Stimulated activated naive CD8-positive, alpha-beta T cell treated with anti-CD3 and anti-CD28 coated beads, Interleukin-15, Interleukin-2, amounts not matched to agents 100 ng/mL and 50 ng/mL, for 24 hours (primary cell): ENCODE results near the gene FER.
"Not testable (repeated sequence)": the region's sequence is repeated elsewhere in the genome, so short reads cannot be mapped to it uniquely, and the experiment has no call there.

Experiments used
- H3K27ac Mint-ChIP-seq: one replicate; pipeline ENCODE4 v1.8.0; 2021; ENCODE audit warnings: mild to moderate bottlenecking, mixed read lengths
- H3K27me3 Mint-ChIP-seq: one replicate; pipeline ENCODE4 v1.8.0; 2021; ENCODE audit warnings: mixed read lengths
- H3K36me3 Mint-ChIP-seq: one replicate; pipeline ENCODE4 v1.8.0; 2021; ENCODE audit warnings: low read depth, mixed read lengths
- H3K4me1 Mint-ChIP-seq: one replicate; pipeline ENCODE4 v1.8.0; 2021; ENCODE audit warnings: low read depth, mixed read lengths
- H3K4me3 Mint-ChIP-seq: one replicate; pipeline ENCODE4 v1.8.0; 2021; ENCODE audit warnings: mild to moderate bottlenecking, mixed read lengths
- H3K9me3 Mint-ChIP-seq: one replicate; pipeline ENCODE4 v1.8.0; 2021; ENCODE audit warnings: mixed read lengths

FER gene

DNA sequence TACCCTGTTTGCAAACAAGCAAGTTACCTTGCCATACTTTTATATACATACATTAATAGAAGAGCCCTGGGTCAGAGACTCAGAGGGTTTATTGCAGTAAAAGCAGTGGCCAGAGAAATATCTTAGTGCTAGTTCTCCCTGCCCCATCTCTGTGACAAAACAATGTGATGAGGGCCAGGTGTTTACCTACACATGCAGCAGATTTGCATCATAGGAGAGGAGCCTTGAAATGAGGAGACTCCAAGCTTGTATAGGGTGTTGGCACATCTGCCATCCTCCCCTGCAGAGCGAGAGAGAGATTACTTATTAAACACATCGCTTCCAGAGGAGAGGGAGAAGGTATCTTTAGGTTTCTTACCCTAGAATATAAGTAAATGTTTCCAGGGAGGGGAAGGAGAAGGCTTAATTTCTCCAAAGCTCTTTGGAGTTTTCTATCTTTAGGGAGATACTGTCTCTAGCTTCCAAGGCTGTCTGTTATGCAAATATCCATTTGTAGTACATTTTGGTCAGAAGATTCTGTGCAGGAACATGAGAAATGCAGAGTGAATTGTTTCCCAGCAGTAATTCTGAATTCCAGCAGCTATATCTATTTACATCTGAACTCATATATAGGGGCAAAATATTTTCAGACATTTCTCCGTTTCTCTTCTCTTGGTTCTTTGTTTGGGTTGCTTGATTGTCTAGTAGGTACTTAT is 15.7 kb downstream of the FER start:
- Mint-ChIP-seq H3K4me3 (no peak overlapping the region), H3K9me3 (no peaks in the 10 kb centered on the region), H3K4me1 (peaks cover 24% of the 10 kb centered on the region), H3K36me3 (no peaks in the 10 kb centered on the region), H3K27me3 (no peaks in the 10 kb centered on the region), H3K27ac (no peak overlapping the region)

DNA sequence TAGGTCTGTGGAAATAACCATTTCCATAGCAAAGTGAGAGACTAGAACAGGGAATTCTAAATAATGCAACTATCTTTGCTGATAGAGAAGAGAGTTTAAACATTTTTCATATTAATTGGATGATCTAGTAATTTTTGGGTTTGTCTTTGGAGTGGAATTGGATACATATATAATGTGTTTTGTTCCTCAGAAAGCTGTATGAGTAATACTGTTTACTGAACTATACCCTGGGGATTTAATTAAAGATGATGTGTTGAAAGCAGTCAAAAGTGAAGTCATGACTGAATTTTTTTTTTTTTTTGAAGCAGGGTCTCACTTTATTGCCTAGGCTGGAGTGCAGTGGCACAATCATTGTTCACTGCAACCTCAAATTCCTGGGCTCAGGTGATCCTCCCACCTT is 17.9 kb downstream of the FER start:
- H3K4me1 Mint-ChIP-seq = peaks cover 21% of the 10 kb centered on the region
- no peaks in the 10 kb centered on the region for H3K9me3 Mint-ChIP-seq

DNA sequence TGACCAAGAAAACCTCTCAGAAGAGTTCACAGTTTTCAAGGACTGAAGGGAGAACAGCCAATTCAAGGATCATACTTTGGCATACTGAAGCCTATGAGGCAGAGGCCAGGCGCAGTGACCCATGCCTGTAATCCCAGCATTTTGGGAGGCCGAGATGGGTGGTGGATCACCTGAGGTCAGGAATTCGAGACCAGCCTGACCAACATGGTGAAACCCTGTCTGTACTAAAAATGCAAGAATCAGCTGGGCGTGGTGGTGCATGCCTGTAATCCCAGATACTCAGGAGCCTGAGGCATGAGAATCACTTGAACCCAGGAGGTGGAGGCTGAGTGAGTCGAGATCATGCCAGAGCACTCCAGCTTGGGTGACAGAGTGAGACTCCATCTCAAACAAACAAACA is 19.2 kb downstream of the FER start:
- H3K4me1 Mint-ChIP-seq = peaks cover 19% of the 10 kb centered on the region
- not testable (repeated sequence) for H3K9me3 Mint-ChIP-seq, H3K27me3 Mint-ChIP-seq, H3K36me3 Mint-ChIP-seq, H3K4me3 Mint-ChIP-seq, H3K27ac Mint-ChIP-seq

More for the DNA sequence above, 17.9 kb downstream of the FER start:
- Mint-ChIP-seq H3K27ac (no peak overlapping the region), H3K4me3 (no peak overlapping the region), H3K27me3 (no peaks in the 10 kb centered on the region), H3K36me3 (no peaks in the 10 kb centered on the region)

DNA sequence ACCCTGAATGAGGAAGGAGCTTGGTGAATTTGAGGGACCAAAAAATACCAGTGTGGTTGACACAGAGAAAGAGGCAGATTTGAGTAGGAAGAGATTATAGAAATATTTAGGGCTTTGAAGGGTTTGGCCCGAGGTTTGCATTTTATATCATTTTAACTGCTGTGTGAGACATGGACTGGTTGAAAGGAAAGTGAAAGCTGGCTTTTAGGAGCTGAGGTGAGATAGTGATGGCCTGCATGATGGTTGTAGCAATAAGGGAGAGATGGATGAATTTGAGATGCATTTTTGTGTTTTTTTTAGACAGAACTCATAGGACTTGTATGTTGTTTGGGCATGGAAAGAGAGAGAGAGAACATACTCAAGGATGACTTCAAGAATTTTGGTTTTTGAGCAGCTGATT is 21.7 kb downstream of the FER start:
- H3K4me3 Mint-ChIP-seq = no peak overlapping the region
- H3K27ac Mint-ChIP-seq = no peak overlapping the region
- H3K27me3 Mint-ChIP-seq = no peaks in the 10 kb centered on the region
- peaks cover 10% of the 10 kb centered on the region for H3K4me1 Mint-ChIP-seq
- H3K9me3 Mint-ChIP-seq = peaks cover 5% of the 10 kb centered on the region
- peaks cover 6% of the 10 kb centered on the region for H3K36me3 Mint-ChIP-seq

DNA sequence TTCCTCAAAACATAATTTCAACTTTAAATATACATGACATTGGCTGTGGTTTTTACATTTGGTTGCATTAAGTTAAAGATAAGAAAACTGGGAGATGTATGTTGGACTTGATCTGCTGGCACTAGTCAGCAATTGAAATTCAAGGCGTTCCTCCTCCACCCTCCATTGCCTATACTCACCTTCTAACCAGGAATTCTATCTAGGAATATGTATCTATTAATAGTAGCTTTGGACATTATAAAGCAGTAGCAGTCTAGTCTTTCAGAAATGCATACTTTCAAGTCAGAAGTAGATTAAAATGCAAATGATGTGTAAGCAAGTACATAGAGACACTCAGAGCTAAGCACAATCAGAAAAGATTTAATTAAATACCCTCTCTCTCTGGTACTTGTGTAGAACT is 24.9 kb downstream of the FER start:
- Mint-ChIP-seq H3K27me3 (no peaks in the 10 kb centered on the region), H3K4me3 (no peak overlapping the region), H3K36me3 (peaks cover 17% of the 10 kb centered on the region), H3K27ac (no peak overlapping the region), H3K9me3 (peaks cover 8% of the 10 kb centered on the region), H3K4me1 (peaks cover 6% of the 10 kb centered on the region)

DNA sequence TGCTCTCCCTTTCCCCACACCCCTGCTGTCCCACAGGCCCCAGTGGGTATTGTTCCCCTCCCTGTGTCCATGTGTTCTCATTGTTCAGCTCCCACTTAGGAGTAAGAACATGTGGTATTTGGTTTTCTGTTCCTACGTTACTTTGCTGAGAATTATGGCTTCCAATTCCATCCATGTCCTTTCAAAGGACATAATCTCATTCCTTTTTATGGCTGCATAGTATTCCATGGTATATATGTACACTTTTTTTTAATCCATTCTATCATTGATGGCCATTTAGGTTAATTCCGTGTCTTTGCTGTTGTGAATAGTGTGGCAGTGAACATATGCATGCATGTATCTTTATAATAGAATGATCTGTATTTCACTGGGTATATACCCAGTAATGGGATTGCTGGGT is 25.6 kb downstream of the FER start:
- Mint-ChIP-seq H3K27me3 (no peaks in the 10 kb centered on the region), H3K4me1 (peaks cover 6% of the 10 kb centered on the region), H3K4me3 (no peak overlapping the region), H3K36me3 (peaks cover 22% of the 10 kb centered on the region), H3K27ac (no peak overlapping the region), H3K9me3 (peaks cover 11% of the 10 kb centered on the region)

DNA sequence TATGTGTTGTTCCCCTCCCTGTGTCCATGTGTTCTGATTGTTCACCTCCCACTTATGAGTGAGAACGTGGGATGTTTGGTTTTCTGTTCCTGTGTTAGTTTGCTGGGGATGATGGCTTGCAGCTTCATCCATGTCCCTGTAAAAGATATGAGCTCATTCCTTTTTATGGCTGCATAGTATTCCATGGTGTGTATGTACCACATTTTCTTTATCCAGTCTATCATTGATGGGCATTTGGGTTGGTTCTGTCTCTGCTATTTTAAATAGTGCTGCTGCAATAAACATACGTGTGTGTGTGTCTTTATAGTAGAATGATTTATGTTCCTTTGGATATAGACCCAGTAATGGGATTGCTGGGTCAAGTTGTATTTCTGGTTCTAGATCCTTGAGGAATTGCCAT is 26.4 kb downstream of the FER start:
- H3K36me3 Mint-ChIP-seq = peaks cover 29% of the 10 kb centered on the region
- peaks cover 11% of the 10 kb centered on the region for H3K9me3 Mint-ChIP-seq
- not testable (repeated sequence) for H3K4me1 Mint-ChIP-seq, H3K27ac Mint-ChIP-seq, H3K4me3 Mint-ChIP-seq, H3K27me3 Mint-ChIP-seq

DNA sequence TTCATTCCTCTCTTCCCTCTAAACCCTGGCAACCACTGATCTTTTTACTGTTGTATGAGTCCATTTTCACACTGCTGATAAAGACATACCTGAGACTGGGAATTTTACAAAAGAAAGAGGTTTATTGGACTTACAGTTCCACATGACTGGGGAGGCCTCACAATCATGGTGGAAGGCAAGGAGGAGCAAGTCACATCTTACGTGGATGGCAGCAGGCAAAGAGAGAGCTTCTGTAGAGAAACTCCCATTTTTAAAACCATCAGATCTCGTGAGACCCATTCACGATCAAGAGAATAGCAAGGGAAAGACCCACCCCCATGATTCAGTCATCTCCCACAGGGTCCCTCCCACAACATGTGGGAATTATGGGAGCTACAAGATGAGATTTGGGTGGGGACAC is 29.9 kb downstream of the FER start:
- Mint-ChIP-seq H3K9me3 (peaks cover 11% of the 10 kb centered on the region), H3K36me3 (peaks cover 30% of the 10 kb centered on the region)
- not testable (repeated sequence) for H3K27ac Mint-ChIP-seq, H3K4me3 Mint-ChIP-seq, H3K4me1 Mint-ChIP-seq, H3K27me3 Mint-ChIP-seq

DNA sequence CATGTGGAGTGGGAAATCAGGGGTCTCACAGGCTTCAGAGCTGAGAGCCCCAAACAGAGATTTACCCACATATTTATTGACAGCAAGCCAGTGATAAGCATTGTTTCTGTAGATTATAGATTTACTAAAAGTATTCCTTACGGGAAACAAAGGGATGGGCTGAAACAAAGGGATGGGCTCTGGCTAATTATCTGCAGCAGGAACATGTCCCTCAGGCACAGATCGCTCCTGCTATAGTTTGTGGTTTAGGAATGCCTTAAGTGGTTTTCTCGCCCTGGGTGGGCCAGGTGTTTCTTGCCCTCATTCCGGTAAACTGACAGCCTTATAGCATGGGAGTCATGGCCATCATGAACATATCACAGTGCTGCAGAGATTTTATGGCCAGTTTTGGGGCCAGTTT is 36.9 kb downstream of the FER start:
- not testable (repeated sequence) for H3K4me3 Mint-ChIP-seq, H3K9me3 Mint-ChIP-seq, H3K4me1 Mint-ChIP-seq, H3K27me3 Mint-ChIP-seq, H3K27ac Mint-ChIP-seq
- peaks cover 17% of the 10 kb centered on the region for H3K36me3 Mint-ChIP-seq

- Mint-ChIP-seq H3K4me3 (no peak overlapping the region), H3K36me3 (peaks cover 17% of the 10 kb centered on the region), H3K9me3 (no peaks in the 10 kb centered on the region), H3K27me3 (no peaks in the 10 kb centered on the region), H3K27ac (no peak overlapping the region), H3K4me1 (peaks cover 1% of the 10 kb centered on the region)
Measured at GRCh38 chr5:108786806-108787483, 39.2 kb downstream of the FER start.

- peaks cover 6% of the 10 kb centered on the region for H3K4me1 Mint-ChIP-seq
- H3K36me3 Mint-ChIP-seq = peaks cover 20% of the 10 kb centered on the region
- H3K27ac Mint-ChIP-seq = no peak overlapping the region
- peaks cover 2% of the 10 kb centered on the region for H3K9me3 Mint-ChIP-seq
- H3K4me3 Mint-ChIP-seq = no peak overlapping the region
- H3K27me3 Mint-ChIP-seq = no peaks in the 10 kb centered on the region
Measured at GRCh38 chr5:108788142-108788541, 40.4 kb downstream of the FER start.

DNA sequence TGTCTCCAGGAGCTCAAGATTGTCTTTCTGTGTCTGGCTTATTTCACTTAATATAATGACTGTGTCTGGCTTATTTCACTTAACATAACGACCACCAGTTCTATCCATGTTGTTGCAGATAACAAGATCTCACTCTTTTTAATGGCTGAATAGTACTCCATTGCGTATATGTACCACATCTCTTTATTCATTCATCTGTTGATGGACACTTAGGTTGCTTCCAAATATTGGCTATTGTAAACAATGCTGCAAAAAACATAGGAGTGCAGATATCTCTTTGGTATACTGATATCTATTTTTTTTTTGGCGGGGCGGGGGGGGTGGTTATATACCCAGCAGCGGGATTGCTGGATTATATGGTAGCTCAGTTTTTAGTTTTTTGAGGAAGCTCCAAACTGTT is 45.5 kb downstream of the FER start:
- Mint-ChIP-seq H3K4me3 (no peak overlapping the region), H3K4me1 (peaks cover 6% of the 10 kb centered on the region), H3K36me3 (peaks cover 16% of the 10 kb centered on the region), H3K9me3 (peaks cover 4% of the 10 kb centered on the region), H3K27me3 (no peaks in the 10 kb centered on the region), H3K27ac (no peak overlapping the region)

- not testable (repeated sequence) for H3K9me3 Mint-ChIP-seq, H3K27ac Mint-ChIP-seq, H3K4me3 Mint-ChIP-seq, H3K27me3 Mint-ChIP-seq, H3K4me1 Mint-ChIP-seq
- peaks cover 19% of the 10 kb centered on the region for H3K36me3 Mint-ChIP-seq
Measured at GRCh38 chr5:108794349-108794748, 46.7 kb downstream of the FER start.

DNA sequence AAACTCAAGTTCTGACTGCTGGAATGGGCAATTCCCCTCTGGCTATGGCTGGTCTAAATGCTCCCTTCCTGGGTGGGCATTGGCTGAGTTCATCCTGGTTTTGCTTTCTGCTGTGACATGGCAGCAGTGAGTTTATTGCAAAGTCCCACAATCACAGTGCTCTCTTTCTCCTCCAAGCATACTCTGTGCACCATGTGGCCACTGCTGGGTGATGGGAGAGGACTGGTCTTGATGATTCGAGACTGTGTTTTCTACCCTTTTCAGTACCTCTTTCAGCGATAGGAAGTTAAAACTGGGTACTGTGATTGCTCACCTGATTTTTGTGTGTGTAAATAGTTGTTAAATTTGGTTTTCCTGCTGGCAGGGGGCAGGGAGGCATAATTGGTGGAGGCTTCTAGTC is 49.7 kb downstream of the FER start:
- peaks cover 40% of the 10 kb centered on the region for H3K36me3 Mint-ChIP-seq
- no peak overlapping the region for H3K27ac Mint-ChIP-seq
- H3K4me3 Mint-ChIP-seq = no peak overlapping the region
- peaks cover 6% of the 10 kb centered on the region for H3K4me1 Mint-ChIP-seq
- H3K27me3 Mint-ChIP-seq = no peaks in the 10 kb centered on the region
- peaks cover 4% of the 10 kb centered on the region for H3K9me3 Mint-ChIP-seq

DNA sequence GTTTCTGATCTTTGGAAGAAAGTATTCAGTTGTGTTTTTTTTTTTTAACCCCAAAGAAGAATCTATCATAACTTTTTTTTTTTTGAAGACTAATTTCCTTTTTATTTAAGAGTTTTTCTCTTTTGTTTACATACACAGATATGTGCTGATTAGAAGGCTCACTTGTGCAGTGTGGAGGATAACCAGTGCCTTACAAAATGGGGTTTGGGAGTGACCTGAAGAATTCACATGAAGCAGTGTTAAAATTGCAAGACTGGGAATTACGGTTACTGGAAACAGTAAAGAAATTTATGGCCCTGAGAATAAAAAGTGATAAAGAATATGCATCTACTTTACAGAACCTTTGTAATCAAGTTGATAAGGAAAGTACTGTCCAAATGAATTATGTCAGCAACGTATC is 50.3 kb downstream of the FER start:
- H3K27me3 Mint-ChIP-seq = no peaks in the 10 kb centered on the region

More for the DNA sequence above, 50.3 kb downstream of the FER start:
- Mint-ChIP-seq H3K4me3 (no peak overlapping the region), H3K4me1 (peaks cover 8% of the 10 kb centered on the region), H3K9me3 (peaks cover 3% of the 10 kb centered on the region), H3K27ac (no peak overlapping the region), H3K36me3 (peaks cover 44% of the 10 kb centered on the region)
